ENCODE measurements around the gene ASB6. TPM values are rescaled to one million over a fixed set of nuclear protein-coding genes. Genes with fewer than 3 reads are reported as not detected.

Gene ASB6
- total and polyA plus RNA-seq, 2 of the 13 experiments (the other 11 are each of a cell fraction or from before 2014, with no cell fraction given): 8.2 to 8.4 TPM

GRCh38 chr9:129626079-129626624 is 15.8 kb downstream of the ASB6 start, which contains the start of gene NTMT1 (continued):
- TF ChIP-seq IRX3 (CRISPR knock-in tag; IDR thresholded peaks at IDR 0.05; ENCODE audit: borderline replicate concordance, low read depth) (peak; percentile 53; the same call in 1 of the 2 replicates), ZNF772 (CRISPR knock-in tag; IDR thresholded peaks at IDR 0.05) (peak; percentile 60; the same call in 1 of the 2 replicates), FOXJ3 (CRISPR knock-in tag; IDR thresholded peaks at IDR 0.05; ENCODE audit: borderline replicate concordance) (peak; percentile 66; the same call in 1 of the 2 replicates), EHMT2 (IDR thresholded peaks at IDR 0.05; ENCODE audit: borderline replicate concordance, low read depth, low read length) (no peak), ARID2 (CRISPR knock-in tag; IDR thresholded peaks at IDR 0.05; ENCODE audit: borderline replicate concordance) (no peak; the same call in 1 of the 2 replicates), ZSCAN9 (CRISPR knock-in tag; IDR thresholded peaks at IDR 0.05; ENCODE audit: borderline replicate concordance) (no peak; the same call in 1 of the 2 replicates), AHDC1 (CRISPR knock-in tag; IDR thresholded peaks at IDR 0.05; ENCODE audit: borderline replicate concordance) (peak; percentile 60; the same call in 1 of the 2 replicates), ATAD3A (CRISPR knock-in tag; IDR thresholded peaks at IDR 0.05) (no peak), POLR2AphosphoS5 (IDR thresholded peaks at IDR 0.05; ENCODE audit: low read depth, low read length) (peak; percentile 89), SRY (CRISPR knock-in tag; IDR thresholded peaks at IDR 0.05) (peak; percentile 90; the same call in 1 of the 2 replicates), ZMYM2 (CRISPR knock-in tag; IDR thresholded peaks at IDR 0.05) (no peak), MIER2 (CRISPR knock-in tag; IDR thresholded peaks at IDR 0.05) (no peak), ZNF224 (CRISPR knock-in tag; IDR thresholded peaks at IDR 0.05) (peak; percentile 83; the same call in 1 of the 2 replicates), ZNF142 (CRISPR knock-in tag; IDR thresholded peaks at IDR 0.05) (no peak), ZMAT3 (CRISPR knock-in tag; conservative IDR thresholded peaks at IDR 0.05) (0 out of 2 replicates have a peak, but pooled peaks have one; percentile 23), RNF2 (conservative IDR thresholded peaks at IDR 0.05; ENCODE audit: low read depth) (peak; percentile 77; the same call in 1 of the 2 replicates), ZNF792 (CRISPR knock-in tag; IDR thresholded peaks at IDR 0.05) (peak; percentile 55; the same call in 1 of the 2 replicates), ZNF615 (CRISPR knock-in tag; IDR thresholded peaks at IDR 0.05; ENCODE audit: borderline replicate concordance) (no peak), ZFP90 (CRISPR knock-in tag; IDR thresholded peaks at IDR 0.05; ENCODE audit: borderline replicate concordance) (peak; percentile 91)
